HepG2 (cell line): ENCODE data around the gene KANSL1L.

Experiments used
- ATRX ChIP-seq: sonication (generic); formaldehyde crosslinking; IDR thresholded peaks from 2 replicates; pipeline ENCODE4 v1.4.0; 2020; ENCODE audit warnings: missing genetic modification reagents, borderline replicate concordance
- CHD2 ChIP-seq: IDR thresholded peaks from 2 replicates; pipeline ENCODE4 v1.6.1; 2011; ENCODE audit warnings: low read depth, low read length, improper control_type of control experiment
- GABPA ChIP-seq, 2 experiments: IDR thresholded peaks; 2 replicates each; pipeline ENCODE4 v1.6.1; 2011 to 2016; ENCODE audit warnings: low read depth in 2 of 2, low read length in 1 of 2, missing biosample characterization in 1 of 2, missing genetic modification characterization in 1 of 2
- JUN ChIP-seq: sonication (generic); formaldehyde crosslinking; IDR thresholded peaks from 2 replicates; pipeline ENCODE4 v1.4.0; 2020; ENCODE audit warnings: mild to moderate bottlenecking, missing genetic modification reagents
- RAD21 ChIP-seq: fragments of 450-650 bp; formaldehyde crosslinking; IDR thresholded peaks from 2 replicates; pipeline ENCODE4 v1.5.0; 2020; ENCODE audit warnings: mild to moderate bottlenecking
- RFX3 ChIP-seq: IDR thresholded peaks from 2 replicates; pipeline ENCODE4 v1.6.1; 2016; ENCODE audit warnings: missing biosample characterization, missing genetic modification reagents
- TAF1 ChIP-seq: sonication (generic); formaldehyde crosslinking; IDR thresholded peaks from 2 replicates; pipeline ENCODE4 v1.4.0; 2020; ENCODE audit warnings: missing genetic modification reagents
- TF ChIP-seq, protein P1 (sequence below): IDR thresholded peaks from 2 replicates; pipeline ENCODE4 v1.6.1; 2012; ENCODE audit warnings: inconsistent platforms
- TF ChIP-seq, protein P2 (sequence below): sonication (generic); formaldehyde crosslinking; IDR thresholded peaks from 2 replicates; pipeline ENCODE4 v1.5.0; 2020; ENCODE audit warnings: mild to moderate bottlenecking, missing genetic modification reagents, moderate library complexity
- TF ChIP-seq, protein P3 (sequence below): sonication (generic); formaldehyde crosslinking; IDR thresholded peaks from 2 replicates; pipeline ENCODE4 v1.9.0; 2021; ENCODE audit warnings: missing genetic modification reagents, borderline replicate concordance

DNA sequence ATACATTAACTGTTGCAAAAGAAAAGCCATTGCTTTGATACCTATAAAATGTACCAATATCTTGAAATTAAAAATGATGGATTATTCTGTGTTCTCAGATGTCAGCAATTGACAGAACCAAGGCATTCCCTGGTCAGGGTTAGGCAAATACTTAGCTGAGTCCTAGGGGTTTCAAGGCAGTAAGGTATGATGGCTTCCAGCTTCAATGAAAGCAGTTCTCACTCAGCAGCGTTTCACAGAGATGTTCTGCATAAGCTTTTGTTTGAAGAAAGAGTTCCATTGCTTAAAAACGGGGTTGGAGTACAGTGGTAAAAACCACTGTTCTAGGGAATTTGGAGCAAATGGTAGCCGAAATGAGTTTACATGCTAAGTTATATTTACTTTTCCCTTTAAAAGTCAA, 17.0 kb upstream of the KANSL1L start:
- TF ChIP-seq, protein P1, sequence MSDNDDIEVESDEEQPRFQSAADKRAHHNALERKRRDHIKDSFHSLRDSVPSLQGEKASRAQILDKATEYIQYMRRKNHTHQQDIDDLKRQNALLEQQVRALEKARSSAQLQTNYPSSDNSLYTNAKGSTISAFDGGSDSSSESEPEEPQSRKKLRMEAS = no peak
- TF ChIP-seq GABPA (IDR thresholded peaks at IDR 0.05; ENCODE audit: low read depth, low read length) = no peak
- no peak for TF ChIP-seq GABPA (CRISPR knock-in tag; IDR thresholded peaks at IDR 0.05; ENCODE audit: low read depth)
- TF ChIP-seq RAD21 (CRISPR knock-in tag) = no peak
- TF ChIP-seq JUN (CRISPR knock-in tag) = no peak
- no peak for TF ChIP-seq RFX3
- TF ChIP-seq TAF1 (CRISPR knock-in tag) = no peak
- TF ChIP-seq CHD2 = no peak
- TF ChIP-seq, protein P2, sequence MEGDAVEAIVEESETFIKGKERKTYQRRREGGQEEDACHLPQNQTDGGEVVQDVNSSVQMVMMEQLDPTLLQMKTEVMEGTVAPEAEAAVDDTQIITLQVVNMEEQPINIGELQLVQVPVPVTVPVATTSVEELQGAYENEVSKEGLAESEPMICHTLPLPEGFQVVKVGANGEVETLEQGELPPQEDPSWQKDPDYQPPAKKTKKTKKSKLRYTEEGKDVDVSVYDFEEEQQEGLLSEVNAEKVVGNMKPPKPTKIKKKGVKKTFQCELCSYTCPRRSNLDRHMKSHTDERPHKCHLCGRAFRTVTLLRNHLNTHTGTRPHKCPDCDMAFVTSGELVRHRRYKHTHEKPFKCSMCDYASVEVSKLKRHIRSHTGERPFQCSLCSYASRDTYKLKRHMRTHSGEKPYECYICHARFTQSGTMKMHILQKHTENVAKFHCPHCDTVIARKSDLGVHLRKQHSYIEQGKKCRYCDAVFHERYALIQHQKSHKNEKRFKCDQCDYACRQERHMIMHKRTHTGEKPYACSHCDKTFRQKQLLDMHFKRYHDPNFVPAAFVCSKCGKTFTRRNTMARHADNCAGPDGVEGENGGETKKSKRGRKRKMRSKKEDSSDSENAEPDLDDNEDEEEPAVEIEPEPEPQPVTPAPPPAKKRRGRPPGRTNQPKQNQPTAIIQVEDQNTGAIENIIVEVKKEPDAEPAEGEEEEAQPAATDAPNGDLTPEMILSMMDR (CRISPR knock-in tag) = no peak
- TF ChIP-seq ATRX = no peak
- TF ChIP-seq, protein P3, sequence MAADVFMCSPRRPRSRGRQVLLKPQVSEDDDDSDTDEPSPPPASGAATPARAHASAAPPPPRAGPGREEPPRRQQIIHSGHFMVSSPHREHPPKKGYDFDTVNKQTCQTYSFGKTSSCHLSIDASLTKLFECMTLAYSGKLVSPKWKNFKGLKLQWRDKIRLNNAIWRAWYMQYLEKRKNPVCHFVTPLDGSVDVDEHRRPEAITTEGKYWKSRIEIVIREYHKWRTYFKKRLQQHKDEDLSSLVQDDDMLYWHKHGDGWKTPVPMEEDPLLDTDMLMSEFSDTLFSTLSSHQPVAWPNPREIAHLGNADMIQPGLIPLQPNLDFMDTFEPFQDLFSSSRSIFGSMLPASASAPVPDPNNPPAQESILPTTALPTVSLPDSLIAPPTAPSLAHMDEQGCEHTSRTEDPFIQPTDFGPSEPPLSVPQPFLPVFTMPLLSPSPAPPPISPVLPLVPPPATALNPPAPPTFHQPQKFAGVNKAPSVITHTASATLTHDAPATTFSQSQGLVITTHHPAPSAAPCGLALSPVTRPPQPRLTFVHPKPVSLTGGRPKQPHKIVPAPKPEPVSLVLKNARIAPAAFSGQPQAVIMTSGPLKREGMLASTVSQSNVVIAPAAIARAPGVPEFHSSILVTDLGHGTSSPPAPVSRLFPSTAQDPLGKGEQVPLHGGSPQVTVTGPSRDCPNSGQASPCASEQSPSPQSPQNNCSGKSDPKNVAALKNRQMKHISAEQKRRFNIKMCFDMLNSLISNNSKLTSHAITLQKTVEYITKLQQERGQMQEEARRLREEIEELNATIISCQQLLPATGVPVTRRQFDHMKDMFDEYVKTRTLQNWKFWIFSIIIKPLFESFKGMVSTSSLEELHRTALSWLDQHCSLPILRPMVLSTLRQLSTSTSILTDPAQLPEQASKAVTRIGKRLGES (CRISPR knock-in tag) = no peak
